Tibial artery (tissue), 4 donors: ENCODE results near the gene OR11H7.
"Not testable (repeated sequence)": the region's sequence is repeated elsewhere in the genome, so short reads cannot be mapped to it uniquely, and the experiment has no call there.

ENCODE experiments used
- DNase-seq, 2 donors: peaks; one replicate each; pipeline ENCODE4 v3.0.0-alpha.2; 2019
- H3K27ac ChIP-seq, 2 donors: fragments of 200-600 bp; sonication (generic) in 1 of 2; 1 replicate in 1 of 2; 2 replicates in 1 of 2; pipeline ENCODE4 v1.5.1; 2018 to 2019; ENCODE audit warnings: mild to moderate bottlenecking in 1 of 2
- H3K27me3 ChIP-seq, 2 donors: fragments of 200-600 bp; sonication (generic) in 1 of 2; one replicate each; pipeline versions ENCODE4 v1.5.1 to v1.6.0; 2016 to 2019
- H3K36me3 ChIP-seq, 3 donors: fragments of 200-600 bp; sonication (generic) in 2 of 3; one replicate each; pipeline ENCODE4 v1.5.1; 2016 to 2019; ENCODE audit warnings: mild to moderate bottlenecking in 2 of 3
- H3K4me1 ChIP-seq, 4 donors: fragments of 200-600 bp; sonication (generic) in 2 of 4; 1 replicate in 3 of 4; 2 replicates in 1 of 4; pipeline ENCODE4 v1.5.1; 2016 to 2019
- H3K4me3 ChIP-seq, 2 donors: fragments of 200-600 bp; sonication (generic) in 1 of 2; 1 replicate in 1 of 2; 2 replicates in 1 of 2; pipeline ENCODE4 v1.5.1; 2018 to 2019; ENCODE audit warnings: mild to moderate bottlenecking in 2 of 2
- H3K9me3 ChIP-seq, 3 donors: fragments of 200-600 bp; sonication (generic) in 1 of 3; one replicate each; pipeline ENCODE4 v1.5.1; 2016 to 2019
- CTCF ChIP-seq, 2 experiments: fragments of 200-600 bp in 1 of 2; fragments of 450-650 bp in 1 of 2; IDR thresholded peaks; one replicate each; pipeline ENCODE4 v1.5.1; 2017 to 2019; ENCODE audit warnings: antibody characterized with exemption in 2 of 2, mild to moderate bottlenecking in 1 of 2, moderate library complexity in 1 of 2
- intact Hi-C: fragments of 100-400 bp; cut with DNase I; formaldehyde crosslinking; loops from one replicate; pipeline ENCODE4 v1.15.0; 2023; ENCODE audit warnings: low total_unique reads

Gene OR11H7

GRCh38 chr14:20204721-20205120, 24.1 kb upstream of the OR11H7 start:
- intact Hi-C loops: no loop called here
- TF ChIP-seq CTCF (IDR thresholded peaks at IDR 0.05): no peak
- no peak for DNase-seq
- Histone ChIP-seq H3K36me3 (no peaks in the 10 kb centered on the region), H3K9me3 (no peaks in the 10 kb centered on the region), H3K4me3 (no peak overlapping the region), H3K4me1 (no peaks in the 10 kb centered on the region), H3K27ac (no peak overlapping the region), H3K27me3 (no peaks in the 10 kb centered on the region)

DNA sequence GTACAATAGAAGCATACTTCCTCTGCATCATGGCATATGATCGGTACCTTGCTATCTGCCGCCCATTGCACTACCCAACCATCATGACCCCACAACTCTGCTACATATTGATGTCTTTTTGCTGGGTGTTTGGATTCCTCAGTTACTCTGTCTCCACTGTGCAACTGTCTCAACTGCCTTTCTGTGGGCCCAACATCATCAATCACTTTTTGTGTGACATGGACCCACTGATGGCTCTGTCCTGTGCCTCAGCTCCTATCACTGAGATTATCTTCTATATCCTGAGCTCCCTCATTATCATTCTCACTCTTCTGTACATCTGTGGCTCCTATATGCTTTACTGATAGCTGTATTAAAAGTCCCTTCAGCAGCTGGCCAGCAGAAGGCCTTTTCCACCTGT, 19.2 kb upstream of the OR11H7 start:
- no peaks in the 10 kb centered on the region for H3K4me1 ChIP-seq
- H3K9me3 ChIP-seq: no peaks in the 10 kb centered on the region
- H3K27me3 ChIP-seq: no peaks in the 10 kb centered on the region
- H3K4me3 ChIP-seq: no peak overlapping the region
- intact Hi-C loops: no loop called here
- DNase-seq: no peak
- H3K36me3 ChIP-seq: no peaks in the 10 kb centered on the region
- no peak overlapping the region for H3K27ac ChIP-seq
- TF ChIP-seq CTCF (IDR thresholded peaks at IDR 0.05): no peak

DNA sequence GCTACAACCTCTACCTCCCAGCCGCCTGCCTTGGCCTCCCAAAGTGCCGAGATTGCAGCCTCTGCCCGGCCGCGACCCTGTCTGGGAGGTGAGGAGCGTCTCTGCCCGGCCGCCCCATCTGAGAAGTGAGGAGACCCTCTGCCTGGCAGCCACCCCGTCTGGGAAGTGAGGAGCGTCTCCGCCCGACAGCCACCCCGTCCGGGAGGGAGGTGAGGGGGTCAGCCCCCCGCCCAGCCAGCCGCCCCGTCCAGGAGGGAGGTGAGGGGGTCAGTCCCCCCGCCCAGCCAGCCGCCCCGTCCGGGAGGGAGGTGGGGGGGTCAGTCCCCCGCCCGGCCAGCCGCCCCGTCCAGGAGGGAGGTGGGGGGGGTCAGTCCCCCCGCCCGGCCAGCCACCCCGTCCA, 16.4 kb upstream of the OR11H7 start:
- H3K27me3 ChIP-seq, H3K4me1 ChIP-seq, intact Hi-C loops, H3K4me3 ChIP-seq, H3K36me3 ChIP-seq, DNase-seq, H3K9me3 ChIP-seq, H3K27ac ChIP-seq: not testable (repeated sequence)

GRCh38 chr14:20215196-20215595, 13.6 kb upstream of the OR11H7 start:
- H3K27me3 ChIP-seq: no peaks in the 10 kb centered on the region
- H3K4me1 ChIP-seq: no peaks in the 10 kb centered on the region
- no peaks in the 10 kb centered on the region for H3K9me3 ChIP-seq
- no peak overlapping the region for H3K4me3 ChIP-seq
- DNase-seq: no peak
- no peak for TF ChIP-seq CTCF (IDR thresholded peaks at IDR 0.05)
- no peak overlapping the region for H3K27ac ChIP-seq
- no peaks in the 10 kb centered on the region for H3K36me3 ChIP-seq
- intact Hi-C loops: no loop called here

- no peak for TF ChIP-seq CTCF (IDR thresholded peaks at IDR 0.05)
- H3K4me1 ChIP-seq: no peaks in the 10 kb centered on the region
- no peaks in the 10 kb centered on the region for H3K9me3 ChIP-seq
- H3K27ac ChIP-seq: no peak overlapping the region
- no peak for DNase-seq
- intact Hi-C loops: no loop called here
- no peaks in the 10 kb centered on the region for H3K27me3 ChIP-seq
- H3K4me3 ChIP-seq: no peak overlapping the region
- H3K36me3 ChIP-seq: no peaks in the 10 kb centered on the region
Observed at GRCh38 chr14:20219033-20219432, 9.7 kb upstream of the OR11H7 start.

DNA sequence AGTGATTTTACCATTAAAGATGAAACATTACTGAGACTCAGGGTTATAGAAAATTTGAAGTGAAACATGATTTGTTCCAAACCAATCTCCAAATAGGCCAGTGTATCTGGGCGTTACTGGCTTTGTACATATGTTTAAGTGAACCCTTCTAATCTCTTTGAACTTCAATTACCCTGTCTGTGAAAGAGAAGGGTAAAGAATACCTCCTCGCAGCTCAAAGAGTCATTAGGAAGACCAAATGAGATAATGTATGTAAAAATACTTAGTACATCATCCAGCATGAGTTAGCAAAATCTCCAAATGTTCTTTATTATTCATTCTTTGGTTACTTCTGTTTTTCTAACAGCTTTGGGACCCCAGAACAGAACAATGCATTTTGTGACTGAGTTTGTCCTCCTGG, 5.4 kb upstream of the OR11H7 start, which contains the start of gene OR11H6:
TSS of gene OR11H6 (plus strand) at position 301 of the 400 bp plus-strand sequence. CDS start at position 301, 0 bp downstream.
- intact Hi-C loops: no loop called here

GRCh38 chr14:20235415-20235814, 6.6 kb downstream of the OR11H7 start:
- DNase-seq, H3K27me3 ChIP-seq, intact Hi-C loops, H3K9me3 ChIP-seq, H3K4me1 ChIP-seq, H3K36me3 ChIP-seq, H3K27ac ChIP-seq, H3K4me3 ChIP-seq: not testable (repeated sequence)

More for the DNA sequence above, 5.4 kb upstream of the OR11H7 start, which contains the start of gene OR11H6:
- Histone ChIP-seq H3K27me3 (no peaks in the 10 kb centered on the region), H3K4me3 (no peak within 1 kb of the TSS), H3K4me1 (no peaks in the 10 kb centered on the region), H3K36me3 (no peaks in the 10 kb centered on the region), H3K9me3 (no peaks in the 10 kb centered on the region), H3K27ac (no peak within 1 kb of the TSS)
- DNase-seq: no peak
- TF ChIP-seq CTCF (IDR thresholded peaks at IDR 0.05): no peak
